Measurements from ENCODE around the gene TM4SF18. TPM values are rescaled to one million over a fixed set of nuclear protein-coding genes. Genes with fewer than 3 reads are reported as not detected.

TM4SF18 gene
- total RNA-seq, 1 experiment from 2014 or later = 0.34 TPM

DNA sequence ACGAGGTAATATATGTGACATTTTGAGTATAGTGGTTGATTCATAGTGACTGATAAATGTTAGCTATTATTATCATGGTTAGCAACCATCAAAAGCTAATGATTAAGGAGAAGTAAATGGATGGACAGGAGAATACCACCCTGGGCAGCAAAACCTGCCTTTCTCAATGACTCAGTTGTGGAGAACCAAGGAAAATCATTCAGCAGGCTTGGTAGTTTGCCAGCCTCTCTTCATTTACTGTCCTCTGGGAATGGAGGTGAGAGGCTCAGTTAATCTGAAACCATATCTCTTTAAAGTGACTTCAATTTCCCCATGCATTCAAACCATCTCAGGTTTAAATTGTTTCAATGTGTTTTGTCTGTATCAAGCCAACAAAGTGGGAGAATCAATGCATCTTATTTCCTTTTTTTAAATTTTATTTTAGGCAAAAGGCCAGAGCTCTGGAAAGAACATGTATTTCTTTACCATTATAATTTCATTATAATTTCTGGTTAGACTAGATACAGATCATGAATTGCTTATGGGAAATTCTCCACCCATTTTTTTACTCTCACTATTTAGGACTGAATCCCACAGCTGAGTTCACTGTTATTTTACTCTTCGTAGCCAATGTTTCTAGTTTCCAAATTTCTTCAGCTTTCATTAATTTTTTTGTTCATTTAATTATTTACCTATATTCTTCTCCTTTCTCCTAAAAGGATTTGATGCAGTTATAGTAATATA lies 2.7 kb downstream of the TM4SF18 start:
- Histone ChIP-seq H3K9me2 (ENCODE audit: insufficient read depth) (no peaks in the 10 kb centered on the region), H3K27ac (ENCODE audit: low read depth, low read length) (no peak overlapping the region), H3K36me3 (ENCODE audit: control insufficient read depth in 1 of 2, insufficient read depth in 2 of 2, low read length in 2 of 2) (no peaks in the 10 kb centered on the region), H4K20me1 (ENCODE audit: insufficient read depth) (no peaks in the 10 kb centered on the region), H2AFZ (ENCODE audit: low read depth, low read length, poor library complexity, severe bottlenecking) (peak overlapping the region; percentile 60), H3K27me3 (ENCODE audit: insufficient read depth, low read length) (no peaks in the 10 kb centered on the region), H3K9ac (ENCODE audit: low read length) (no peak overlapping the region), H3K4me3 (replicated peaks in 1 of 2; ENCODE audit: low read depth in 1 of 2, low read length in 2 of 2) (no peak overlapping the region), H3K79me2 (ENCODE audit: insufficient read depth, low read length) (no peaks in the 10 kb centered on the region), H3K4me2 (ENCODE audit: low read length) (0 out of 2 replicates have a peak overlapping the region, but pooled peaks have one; percentile 10), H3K9me3 (ENCODE audit: control insufficient read depth in 1 of 2, insufficient read depth in 1 of 2, low read depth in 1 of 2, low read length in 2 of 2) (no peaks in the 10 kb centered on the region), H3K4me1 (ENCODE audit: control insufficient read depth in 1 of 2, insufficient read depth in 2 of 2, low read length in 2 of 2) (peaks cover 0 to 39% of the 10 kb centered on the region in 2 experiments; a peak in 2 of 4 replicates)
- intact Hi-C loops (cut with micrococcal nuclease) = no loop called here
- no TSS peak for BruUV-seq (replicated peaks)
- ATAC-seq (no peak), DNase-seq (ENCODE audit: low read depth, low spot score) (no peak)
- ChIA-PET RAD21 (ENCODE audit: low non-redundant PET in 1 of 2, low total read pairs in 2 of 2, uncharacterized antibody in 2 of 2, unreplicated experiment in 2 of 2) (no interaction called here), CTCF (no interaction called here), POLR2A (no interaction called here)
- no peak for TF ChIP-seq JUND (IDR thresholded peaks at IDR 0.05)
- 0 out of 2 replicates have a peak, but pooled peaks have one; percentile 31 for TF ChIP-seq SIN3A (IDR thresholded peaks at IDR 0.05; ENCODE audit: low read depth)
- 0 out of 2 replicates have a peak, but pooled peaks have one; percentile 23 for TF ChIP-seq CBX3 (IDR thresholded peaks at IDR 0.05; ENCODE audit: low read depth)

DNA sequence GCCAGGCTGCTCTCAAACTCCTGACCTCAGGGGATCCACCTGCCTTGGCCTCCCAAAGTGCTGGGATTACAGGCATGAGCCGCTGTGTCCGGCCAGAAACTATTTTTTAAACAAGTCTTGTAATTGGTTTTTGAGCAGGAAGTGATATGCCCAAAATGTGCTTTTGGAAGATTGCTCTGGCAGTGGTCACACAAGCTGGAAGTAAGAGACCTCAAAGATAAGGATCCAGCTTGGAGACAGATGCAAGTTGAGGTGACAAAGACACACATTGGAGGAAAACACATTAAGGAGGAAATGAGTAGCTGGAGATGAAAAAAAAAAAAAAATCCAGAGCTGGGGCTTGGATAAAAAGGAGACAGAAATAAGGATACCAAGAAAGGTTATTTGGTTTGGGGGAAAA lies 6.3 kb downstream of the TM4SF18 start:
- Histone ChIP-seq H3K4me2 (ENCODE audit: low read length) (no peak overlapping the region), H3K9me3 (ENCODE audit: control insufficient read depth in 1 of 2, insufficient read depth in 1 of 2, low read depth in 1 of 2, low read length in 2 of 2) (no peaks in the 10 kb centered on the region), H3K9me2 (ENCODE audit: insufficient read depth) (no peaks in the 10 kb centered on the region), H3K79me2 (ENCODE audit: insufficient read depth, low read length) (no peaks in the 10 kb centered on the region), H2AFZ (ENCODE audit: low read depth, low read length, poor library complexity, severe bottlenecking) (peak overlapping the region; percentile 51), H3K9ac (ENCODE audit: low read length) (no peak overlapping the region), H3K36me3 (ENCODE audit: control insufficient read depth in 1 of 2, insufficient read depth in 2 of 2, low read length in 2 of 2) (no peaks in the 10 kb centered on the region), H4K20me1 (ENCODE audit: insufficient read depth) (no peaks in the 10 kb centered on the region), H3K27me3 (ENCODE audit: insufficient read depth, low read length) (no peaks in the 10 kb centered on the region), H3K4me1 (ENCODE audit: control insufficient read depth in 1 of 2, insufficient read depth in 2 of 2, low read length in 2 of 2) (peaks cover 0 to 17% of the 10 kb centered on the region in 2 experiments; a peak in 2 of 4 replicates), H3K4me3 (replicated peaks in 1 of 2; ENCODE audit: low read depth in 1 of 2, low read length in 2 of 2) (no peak overlapping the region), H3K27ac (ENCODE audit: low read depth, low read length) (no peak overlapping the region)
- DNase-seq (ENCODE audit: low read depth, low spot score) (no peak), ATAC-seq (no peak)
- intact Hi-C loops (cut with micrococcal nuclease) = no loop called here
- ChIA-PET POLR2A (no interaction called here), RAD21 (ENCODE audit: low non-redundant PET in 1 of 2, low total read pairs in 2 of 2, uncharacterized antibody in 2 of 2, unreplicated experiment in 2 of 2) (no interaction called here), CTCF (interaction anchor here (0.6 kb wide), 1 partner anchor 207 kb away, joined by 3 read pairs; no protein-coding TSS in a partner anchor)
- no TSS peak for BruUV-seq (replicated peaks)
- TF ChIP-seq CEBPB (IDR thresholded peaks at IDR 0.05; ENCODE audit: low read depth) = no peak
- no peak for TF ChIP-seq POLR2A (IDR thresholded peaks at IDR 0.05; ENCODE audit: borderline replicate concordance, extremely low read depth, insufficient read depth, insufficient read length)
- no peak for TF ChIP-seq ZNF274 (IDR thresholded peaks at IDR 0.05; ENCODE audit: low read depth, low read length)

Data from HCT116 (cell line).